Astrocyte (in vitro differentiated cells and primary cell): ENCODE data around the gene CMTM1. TPM values are rescaled to one million over a fixed set of nuclear protein-coding genes. Genes with fewer than 3 reads are reported as not detected.
A peak's percentile ranks its signal among the peaks of the same experiment; 100 is the strongest.

Source experiments
- DNase-seq: peaks from one replicate; pipeline ENCODE4 v3.0.0-alpha.2; 2010; ENCODE audit warnings: low read depth
- FAIRE-seq: peaks from 2 replicates; lab custom pipeline; 2011; peaks lifted over from hg19 to GRCh38; lab: Jason Lieb, UNC
- H2AFZ ChIP-seq: 2 replicates; pipeline ENCODE4 v1.6.0; 2012; ENCODE audit warnings: low read depth, low read length, inconsistent platforms
- H3K27ac ChIP-seq: 2 replicates; pipeline ENCODE4 v1.5.1; 2011; ENCODE audit warnings: low read depth, low read length, inconsistent platforms
- H3K27me3 ChIP-seq: 2 replicates; pipeline ENCODE4 v1.6.0; 2011; ENCODE audit warnings: low read length, inconsistent platforms; ENCODE audit not compliant: insufficient read depth
- H3K36me3 ChIP-seq: 2 replicates; pipeline ENCODE4 v1.5.1; 2011; ENCODE audit warnings: low read length, inconsistent platforms; ENCODE audit not compliant: insufficient read depth
- H3K4me1 ChIP-seq: 2 replicates; pipeline ENCODE4 v1.5.1; 2011; ENCODE audit warnings: low read length, inconsistent platforms; ENCODE audit not compliant: insufficient read depth
- H3K4me2 ChIP-seq: 2 replicates; pipeline ENCODE4 v1.6.0; 2012; ENCODE audit warnings: low read length, inconsistent platforms
- H3K4me3 ChIP-seq: 2 replicates; pipeline ENCODE4 v1.5.1; 2011; ENCODE audit warnings: low read depth, mild to moderate bottlenecking, low read length, inconsistent platforms; ENCODE audit not compliant: insufficient read depth
- H3K79me2 ChIP-seq: 2 replicates; pipeline ENCODE4 v1.6.0; 2012; ENCODE audit warnings: mild to moderate bottlenecking, low read length, inconsistent platforms; ENCODE audit not compliant: insufficient read depth
- H3K9ac ChIP-seq: 2 replicates; pipeline ENCODE4 v1.6.0; 2012; ENCODE audit warnings: mild to moderate bottlenecking, low read length, inconsistent platforms
- H3K9me3 ChIP-seq: 2 replicates; pipeline ENCODE4 v1.5.1; 2012; ENCODE audit warnings: low read depth, mild to moderate bottlenecking, low read length, inconsistent platforms; ENCODE audit not compliant: insufficient read depth
- H4K20me1 ChIP-seq: 2 replicates; pipeline ENCODE4 v1.6.0; 2012; ENCODE audit warnings: low read length, inconsistent platforms; ENCODE audit not compliant: insufficient read depth
- H3K27ac Mint-ChIP-seq: one replicate; pipeline ENCODE4 v1.8.0; 2021; ENCODE audit warnings: mild to moderate bottlenecking, mixed read lengths; ENCODE audit not compliant: unreplicated experiment
- H3K27me3 Mint-ChIP-seq: one replicate; pipeline ENCODE4 v1.8.0; 2021; ENCODE audit warnings: low read depth, mixed read lengths; ENCODE audit not compliant: unreplicated experiment
- H3K36me3 Mint-ChIP-seq: one replicate; pipeline ENCODE4 v1.8.0; 2021; ENCODE audit warnings: low read depth, mixed read lengths; ENCODE audit not compliant: unreplicated experiment
- H3K4me1 Mint-ChIP-seq: one replicate; pipeline ENCODE4 v1.8.0; 2021; ENCODE audit warnings: low read depth, mixed read lengths; ENCODE audit not compliant: unreplicated experiment
- H3K4me3 Mint-ChIP-seq: one replicate; pipeline ENCODE4 v1.8.0; 2021; ENCODE audit warnings: mild to moderate bottlenecking, moderate library complexity, mixed read lengths; ENCODE audit not compliant: unreplicated experiment
- H3K9me3 Mint-ChIP-seq: one replicate; pipeline ENCODE4 v1.8.0; 2021; ENCODE audit warnings: mild to moderate bottlenecking, mixed read lengths; ENCODE audit not compliant: unreplicated experiment
- CTCF ChIP-seq: IDR thresholded peaks from 2 replicates; pipeline ENCODE4 v1.5.1; 2011; ENCODE audit warnings: low read depth, mild to moderate bottlenecking, inconsistent platforms, low read length, moderate library complexity; ENCODE audit not compliant: insufficient read depth
- EZH2 ChIP-seq: IDR thresholded peaks from 2 replicates; pipeline ENCODE4 v1.6.1; 2012; ENCODE audit warnings: mild to moderate bottlenecking, low read length, inconsistent platforms; ENCODE audit not compliant: insufficient read depth
- total RNA-seq: library from RNA; stranded (reverse); gene quantifications from 2 replicates; pipeline ENCODE4 v1.2.1, GENCODE V29; 2021

Gene CMTM1
- total RNA-seq, 1 donor from 2014 or later, result 2.7 TPM

GRCh38 chr16:66604376-66605176 is 38.3 kb downstream of the CMTM1 start, which contains the start of gene CMTM3:
TSS of gene CMTM3 (plus strand) at chr16:66604704. CDS start at chr16:66604806, 102 bp downstream.
- FAIRE-seq (no peak), DNase-seq (peak; percentile 27)
- H3K4me1 ChIP-seq, result peaks cover 32% of the 10 kb centered on the region
- H3K27ac Mint-ChIP-seq, result peak within 1 kb of the TSS; percentile 84
- peak within 1 kb of the TSS; percentile 87 for H2AFZ ChIP-seq
- H3K27me3 ChIP-seq, result no peaks in the 10 kb centered on the region
- H3K27ac ChIP-seq, result peak within 1 kb of the TSS; percentile 65
- H3K9me3 ChIP-seq, result peaks cover 4% of the 10 kb centered on the region
- peaks cover 3% of the 10 kb centered on the region for H3K36me3 ChIP-seq
- peak; percentile 8 for TF ChIP-seq CTCF
- TF ChIP-seq EZH2, result no peak
- H3K4me1 Mint-ChIP-seq, result peaks cover 9% of the 10 kb centered on the region
- H3K36me3 Mint-ChIP-seq, result peaks cover 3% of the 10 kb centered on the region
- H3K27me3 Mint-ChIP-seq, result peaks cover 8% of the 10 kb centered on the region
- H3K9me3 Mint-ChIP-seq, result no peaks in the 10 kb centered on the region
- H3K79me2 ChIP-seq, result peaks cover 40% of the 10 kb centered on the region
- peak within 1 kb of the TSS; percentile 88 for H3K4me3 Mint-ChIP-seq
- H3K4me3 ChIP-seq, result peak within 1 kb of the TSS; percentile 74
- peak within 1 kb of the TSS; percentile 87 for H3K9ac ChIP-seq
- peaks cover 38% of the 10 kb centered on the region for H4K20me1 ChIP-seq
- peak within 1 kb of the TSS; percentile 97 for H3K4me2 ChIP-seq

- Histone ChIP-seq H3K9me3 (peaks cover 4% of the 10 kb centered on the region), H3K27me3 (no peaks in the 10 kb centered on the region), H3K79me2 (peaks cover 48% of the 10 kb centered on the region), H3K4me2 (peak overlapping the region; percentile 97), H2AFZ (peak overlapping the region; percentile 41), H3K36me3 (peaks cover 9% of the 10 kb centered on the region), H3K9ac (peak overlapping the region; percentile 87), H3K4me1 (peaks cover 32% of the 10 kb centered on the region), H3K4me3 (peak overlapping the region; percentile 63), H3K27ac (peak overlapping the region; percentile 65), H4K20me1 (peaks cover 46% of the 10 kb centered on the region)
- Mint-ChIP-seq H3K9me3 (no peaks in the 10 kb centered on the region), H3K4me1 (peaks cover 12% of the 10 kb centered on the region), H3K4me3 (peak overlapping the region; percentile 83), H3K36me3 (peaks cover 7% of the 10 kb centered on the region), H3K27me3 (peaks cover 5% of the 10 kb centered on the region), H3K27ac (no peak overlapping the region)
- DNase-seq (peak; percentile 34), FAIRE-seq (no peak)
- no peak for TF ChIP-seq CTCF
- TF ChIP-seq EZH2, result no peak
Measured at GRCh38 chr16:66605177-66605978, 39.1 kb downstream of the CMTM1 start.
